GM21737 (cell line): ENCODE results near the gene FOXA1.

Source experiments
- ATAC-seq: cut with Tn5 transposase; IDR thresholded peaks from one replicate; pipeline ENCODE4 v1.9.1; 2021; ENCODE audit warnings: mild to moderate bottlenecking, moderate library complexity; ENCODE audit not compliant: unreplicated experiment

The FOXA1 gene

DNA sequence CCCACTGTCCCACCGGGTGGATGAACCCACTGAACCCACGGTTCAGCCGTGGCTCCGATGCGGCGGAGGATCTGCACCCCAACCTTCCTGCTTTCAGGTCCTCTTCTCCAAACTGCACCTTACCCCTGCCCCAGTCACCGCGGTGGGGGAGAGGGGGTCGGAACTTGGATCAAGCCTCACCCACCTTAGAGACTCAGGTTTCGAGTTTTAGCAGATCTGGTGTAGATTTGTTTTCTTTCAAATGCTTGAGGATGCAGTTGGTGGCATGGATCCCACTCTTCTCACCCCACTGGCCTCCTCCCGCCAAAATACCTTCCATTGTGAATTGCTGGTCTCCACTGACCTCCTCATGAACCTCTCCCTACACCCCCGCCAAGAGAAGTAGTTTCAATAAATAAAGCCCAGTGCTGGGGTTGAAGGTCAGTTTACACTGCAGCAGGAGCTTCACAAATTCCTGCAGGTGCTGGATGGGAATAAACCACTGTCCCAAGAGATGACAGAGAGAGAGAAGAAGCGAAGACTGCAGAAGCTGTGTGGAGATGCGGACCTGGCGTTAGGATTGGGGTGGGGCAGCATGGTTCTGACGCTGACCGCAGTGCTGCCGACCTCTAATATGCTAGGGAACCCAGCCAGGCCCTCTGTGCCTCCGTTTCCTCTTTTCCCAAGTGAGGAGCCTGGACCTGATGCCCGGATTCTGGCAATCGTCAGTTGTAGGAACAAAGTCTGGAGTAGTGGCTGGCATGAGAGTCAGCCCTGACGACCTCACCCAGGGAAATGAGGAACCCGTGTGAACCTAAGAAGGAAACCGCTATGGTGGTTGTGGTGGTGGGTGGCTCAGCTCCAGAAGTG lies 7.8 kb upstream of the FOXA1 start:
- ATAC-seq = no peak

DNA sequence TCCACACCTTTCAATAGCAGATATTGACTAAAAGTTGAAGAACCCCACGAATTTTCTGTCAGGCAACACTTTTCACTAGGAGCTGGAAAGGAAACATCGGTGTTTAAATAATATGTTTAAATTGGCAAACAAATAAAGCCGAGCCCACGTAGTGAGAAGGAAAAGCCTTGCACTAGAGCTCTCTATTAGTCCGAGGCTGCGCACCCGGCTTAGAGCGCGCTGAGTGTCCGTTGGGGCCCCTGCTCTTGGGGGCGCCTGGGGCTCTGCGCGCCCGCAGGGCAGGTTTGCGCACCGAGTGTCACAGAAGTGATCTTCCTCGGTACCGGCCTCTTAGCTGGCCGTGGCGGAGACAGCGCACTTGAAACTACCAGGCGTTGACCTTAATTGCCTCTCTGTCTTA lies 6.8 kb upstream of the FOXA1 start:
- no peak for ATAC-seq

DNA sequence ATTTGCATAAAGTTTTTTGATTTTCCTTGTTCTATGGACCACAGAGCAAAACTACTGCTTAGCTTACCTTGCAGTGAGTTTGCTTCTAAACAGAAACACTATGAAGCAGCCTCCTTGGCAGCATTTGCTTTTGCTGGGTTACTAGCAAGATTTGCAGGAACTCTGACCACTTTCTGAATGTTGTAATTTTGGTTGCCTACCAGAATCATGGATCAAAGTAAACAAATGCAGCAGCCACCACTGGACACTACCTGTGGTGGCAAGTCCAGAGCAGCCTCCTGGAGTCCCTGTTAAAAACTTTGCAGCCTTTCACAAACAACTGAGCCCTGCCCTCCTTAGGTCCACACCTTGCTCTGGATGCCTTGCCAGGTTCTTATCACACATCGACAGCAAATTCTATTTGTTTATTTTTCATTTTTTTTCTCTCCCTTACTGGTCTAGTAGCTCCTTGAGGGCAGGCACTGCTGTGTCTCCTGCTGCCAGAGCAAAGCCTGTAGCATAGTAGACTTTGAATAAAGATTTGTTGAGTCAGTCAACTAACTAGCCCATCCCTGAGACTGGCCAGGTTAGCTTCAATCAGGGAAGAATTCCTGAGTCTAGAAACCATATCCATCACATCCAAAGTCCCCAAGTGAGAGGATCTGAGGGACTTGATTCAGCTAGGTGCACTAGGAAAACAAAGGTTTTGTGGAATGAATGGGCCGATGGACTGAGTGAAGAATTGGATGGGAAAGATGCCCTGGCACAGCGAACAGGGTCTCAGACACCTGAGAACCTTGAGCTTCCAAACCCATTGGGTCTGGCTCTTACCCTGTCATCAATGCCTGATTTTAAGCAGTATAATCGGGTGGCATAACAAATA lies 6.1 kb upstream of the FOXA1 start:
- ATAC-seq = no peak

DNA sequence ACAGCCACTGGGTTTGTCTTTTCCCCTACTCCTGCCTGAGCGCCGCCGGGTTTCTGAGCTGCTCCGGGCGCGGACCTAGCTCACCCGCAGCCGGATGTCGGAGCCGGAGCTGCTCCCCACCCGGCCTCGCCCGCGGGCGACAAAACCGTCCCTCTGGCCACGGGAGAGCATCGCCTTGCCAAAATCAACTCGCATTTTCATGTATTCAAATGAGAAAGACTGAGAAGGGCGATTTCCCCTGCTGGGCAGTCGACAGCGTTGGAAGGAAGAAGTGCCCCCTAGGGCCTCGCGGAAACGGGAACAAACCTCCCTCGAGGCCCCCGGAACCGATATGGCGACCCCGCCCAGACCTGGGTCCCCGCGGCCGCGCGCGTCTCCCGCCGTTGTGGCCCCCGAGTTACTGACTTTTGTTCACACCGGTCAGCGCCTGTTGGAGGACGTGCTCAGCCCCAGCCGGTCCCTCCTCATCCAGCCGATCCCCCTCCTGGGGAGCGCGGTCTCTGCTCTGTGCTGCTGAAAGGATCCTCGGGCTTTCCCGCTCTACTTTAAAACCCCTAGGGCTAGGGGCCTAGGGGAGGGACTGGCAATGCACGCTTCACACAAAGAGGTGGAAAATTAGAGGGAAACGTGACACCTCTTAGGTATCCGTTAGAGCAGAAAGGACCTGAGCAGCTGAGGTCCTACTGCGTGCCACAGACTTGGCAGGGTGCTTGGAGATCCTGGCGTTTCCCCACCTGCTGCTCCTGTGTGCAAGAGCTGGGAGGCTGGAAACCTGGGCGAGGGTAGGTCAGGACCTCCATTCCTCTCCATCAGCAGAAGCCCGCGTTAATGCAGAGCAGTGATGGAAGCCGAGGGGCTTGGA lies 4.7 kb upstream of the FOXA1 start:
- ATAC-seq = no peak

DNA sequence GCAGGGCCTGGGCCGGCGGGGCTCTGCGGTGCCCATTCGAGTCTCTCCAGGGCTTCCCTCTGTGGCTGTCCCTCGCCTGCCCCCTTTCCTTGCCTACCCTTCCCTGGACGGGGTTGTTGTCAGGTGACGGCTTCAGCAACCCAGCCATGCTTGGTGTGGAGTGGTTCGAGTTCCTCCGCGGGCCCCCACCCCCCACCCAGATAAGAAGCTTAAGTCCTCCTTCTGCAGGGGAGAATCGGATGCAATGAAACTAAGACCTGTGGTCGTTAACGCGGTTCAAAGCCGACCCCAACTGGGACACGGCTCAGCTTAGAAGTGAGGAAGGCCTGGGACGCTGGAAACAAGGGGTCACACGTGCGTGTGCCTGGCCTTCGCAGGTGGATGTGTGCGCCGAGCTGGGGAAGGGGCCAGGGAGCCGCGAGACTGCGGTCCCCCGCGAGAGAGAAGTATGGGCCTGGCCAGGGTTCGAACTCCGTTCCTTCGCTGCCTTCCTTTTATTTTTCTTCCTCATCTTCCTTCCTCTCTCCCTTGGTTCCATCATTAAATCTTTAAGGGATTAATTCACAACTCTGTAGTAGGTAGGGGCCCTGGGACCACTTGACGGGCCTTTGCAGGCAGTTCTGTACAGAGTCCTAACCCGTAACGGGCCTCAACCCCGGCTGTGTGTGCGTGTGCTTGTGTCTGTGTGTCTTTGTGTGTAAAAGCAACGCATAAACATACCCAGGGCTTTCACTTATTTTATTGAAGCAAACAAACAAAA lies 3.9 kb upstream of the FOXA1 start:
- no peak for ATAC-seq

DNA sequence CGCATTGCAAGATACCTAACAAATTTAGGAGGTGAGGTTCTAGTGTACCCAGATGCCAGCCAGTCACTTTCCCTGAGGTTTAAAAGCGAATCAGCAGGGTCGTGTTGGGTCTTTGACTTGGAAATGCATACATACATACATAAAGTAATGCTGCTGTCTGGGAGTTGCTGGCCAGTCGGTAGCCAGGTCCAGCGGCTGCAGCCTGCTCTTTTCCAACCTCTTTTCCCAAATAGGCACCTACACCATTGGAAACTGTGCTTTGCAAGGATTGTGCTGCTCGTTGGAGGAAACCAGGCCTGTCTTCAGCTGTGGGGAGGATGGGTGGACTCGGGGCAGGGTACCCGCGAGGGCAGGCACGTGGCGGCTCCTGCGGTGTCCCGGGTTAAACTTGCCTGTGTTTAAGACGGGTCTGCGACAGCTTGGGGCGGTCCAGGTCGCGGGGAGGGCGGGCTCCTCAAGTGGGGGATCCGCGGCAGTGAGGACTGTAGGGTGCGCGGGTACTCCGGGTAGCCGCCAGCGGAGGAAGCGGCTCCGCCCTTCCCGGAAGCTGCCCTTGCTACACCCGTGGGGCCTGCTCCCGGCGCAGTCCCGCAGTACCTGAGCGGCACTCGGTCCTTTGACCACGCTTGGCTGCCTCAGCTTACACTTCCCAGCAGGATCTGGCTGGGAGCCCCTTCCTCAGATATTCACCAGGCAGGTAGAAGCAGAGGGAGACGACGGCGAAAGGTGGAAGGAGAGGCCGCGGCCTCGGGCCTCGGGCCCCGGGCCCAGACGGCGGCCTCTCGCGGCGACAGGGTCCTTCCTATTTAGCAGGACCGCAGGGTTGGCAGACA lies 3.1 kb upstream of the FOXA1 start:
- no peak for ATAC-seq

DNA sequence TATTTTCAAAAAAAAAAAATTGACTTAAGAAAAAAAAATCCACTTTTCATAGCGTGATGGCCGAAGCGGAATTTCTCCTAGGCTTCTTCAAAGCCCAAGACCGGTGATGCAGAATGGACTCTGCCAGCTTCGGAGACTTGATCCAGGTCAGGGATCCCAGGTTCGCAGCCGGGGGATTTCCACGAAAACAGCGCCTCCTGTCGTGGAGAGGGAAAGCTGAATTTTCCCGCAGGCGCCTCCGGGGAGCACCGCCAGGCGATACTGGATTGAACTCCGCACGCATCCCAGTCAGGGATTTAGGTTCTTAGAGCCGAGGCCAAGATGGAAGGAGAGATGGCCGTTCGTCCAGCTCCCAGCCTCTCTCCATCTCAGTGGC lies 2.5 kb upstream of the FOXA1 start:
- no peak for ATAC-seq

DNA sequence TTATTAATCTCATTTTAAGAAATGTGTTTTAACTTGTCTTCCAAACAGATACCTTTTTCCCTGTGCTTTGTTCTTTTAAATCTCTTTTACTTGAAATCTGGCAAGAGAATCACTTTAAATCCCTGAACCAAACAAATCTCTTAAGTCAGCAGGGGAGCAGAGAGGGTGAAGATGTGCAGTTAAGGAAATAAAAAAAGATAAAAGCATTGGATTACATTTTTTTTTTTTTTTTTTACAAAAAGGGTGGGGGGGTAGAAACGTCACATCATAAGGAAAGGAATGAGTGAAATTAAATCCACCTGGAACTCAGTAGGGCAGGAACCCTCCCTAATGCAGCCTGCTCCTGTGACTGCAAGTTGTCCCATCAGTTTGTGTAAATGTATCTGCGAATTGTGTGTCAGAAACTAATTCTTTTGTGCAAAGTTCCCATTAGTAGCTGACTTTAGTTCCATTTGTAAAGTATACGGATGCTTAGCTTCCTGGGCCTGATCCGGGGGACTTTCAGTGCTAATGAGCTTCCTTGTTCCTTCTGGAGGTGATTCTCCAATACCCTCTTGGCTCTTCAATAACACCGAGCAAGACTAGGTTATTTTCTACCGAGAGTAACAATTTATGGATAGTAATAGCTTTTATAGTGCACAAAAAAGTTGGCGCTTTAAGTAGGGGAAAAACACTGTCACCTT lies 1.9 kb upstream of the FOXA1 start:
- no peak for ATAC-seq

DNA sequence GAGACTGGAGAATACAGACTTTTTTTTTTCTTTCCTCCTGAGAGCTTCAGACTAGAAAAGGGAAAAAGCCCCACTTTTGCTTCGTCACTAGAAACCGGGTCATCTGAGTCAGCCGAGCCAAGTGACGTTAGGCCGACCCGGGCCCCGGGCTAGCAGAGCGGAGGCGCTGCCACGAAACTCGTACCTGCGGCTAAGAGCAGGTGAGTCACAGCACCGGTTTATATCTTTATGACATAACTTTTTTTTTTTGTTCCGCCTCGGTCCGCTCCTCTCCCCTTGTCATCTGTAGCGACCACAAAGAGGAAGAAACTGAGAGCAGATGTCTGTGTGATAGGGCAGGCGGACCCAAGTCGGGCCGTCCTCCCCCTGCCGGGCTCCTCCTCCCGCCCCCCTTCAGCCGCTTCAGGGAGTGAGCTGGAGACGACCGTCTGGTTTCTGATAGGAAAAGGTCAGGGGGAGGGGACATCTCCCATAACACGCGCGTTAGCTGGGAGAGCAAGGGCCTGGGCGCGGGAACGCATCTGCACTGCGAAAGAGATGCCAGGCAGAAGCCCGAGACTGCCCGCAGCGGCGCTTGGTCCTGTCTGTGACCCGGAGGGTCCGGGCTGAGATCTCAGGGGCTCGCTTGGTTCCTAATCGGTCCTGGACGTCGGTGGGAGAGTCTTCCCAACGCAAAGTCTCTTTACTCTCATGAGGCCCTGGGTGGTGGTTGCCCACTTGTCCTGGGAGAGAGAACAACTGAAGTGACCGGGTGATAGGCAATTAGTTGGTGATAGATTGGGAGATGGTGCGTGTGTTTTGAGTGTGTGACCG lies 966 bp upstream of the FOXA1 start:
- ATAC-seq = no peak

DNA sequence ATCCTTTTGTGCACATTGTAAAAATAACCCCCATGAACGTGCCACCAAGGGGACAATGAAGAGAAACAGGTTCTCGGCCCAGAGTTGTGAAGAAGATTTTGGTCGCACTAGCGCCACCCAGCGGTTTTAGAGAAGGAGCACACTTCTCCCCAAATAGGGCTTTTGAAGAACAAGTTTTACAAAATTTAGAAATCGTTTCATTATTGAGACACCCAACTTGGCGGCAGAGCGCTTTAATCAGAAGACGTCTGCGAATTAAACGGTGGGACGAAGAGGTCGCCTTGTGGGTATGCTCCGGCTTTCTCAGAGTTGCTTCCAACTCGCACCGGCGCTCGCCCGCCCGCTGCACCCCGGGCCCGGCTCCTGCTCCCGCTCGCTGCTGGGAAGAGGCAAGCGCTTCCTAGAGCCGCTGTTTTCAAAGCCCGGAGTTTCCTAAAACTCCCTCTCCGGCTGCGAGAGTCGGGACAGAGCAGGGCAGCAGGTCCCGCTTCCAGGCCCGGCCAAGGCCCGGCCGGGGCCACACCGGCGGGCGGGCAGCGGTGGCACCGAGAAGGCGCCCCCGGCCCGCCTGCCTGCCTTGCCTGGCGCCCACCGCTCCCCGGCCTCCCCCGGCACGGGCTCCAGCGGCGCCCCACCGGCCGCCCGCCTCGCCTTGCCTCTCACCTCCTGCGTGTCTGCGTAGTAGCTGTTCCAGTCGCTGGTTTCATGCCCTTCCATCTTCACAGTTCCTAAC lies 645 bp downstream of the FOXA1 start:
- no peak for ATAC-seq

DNA sequence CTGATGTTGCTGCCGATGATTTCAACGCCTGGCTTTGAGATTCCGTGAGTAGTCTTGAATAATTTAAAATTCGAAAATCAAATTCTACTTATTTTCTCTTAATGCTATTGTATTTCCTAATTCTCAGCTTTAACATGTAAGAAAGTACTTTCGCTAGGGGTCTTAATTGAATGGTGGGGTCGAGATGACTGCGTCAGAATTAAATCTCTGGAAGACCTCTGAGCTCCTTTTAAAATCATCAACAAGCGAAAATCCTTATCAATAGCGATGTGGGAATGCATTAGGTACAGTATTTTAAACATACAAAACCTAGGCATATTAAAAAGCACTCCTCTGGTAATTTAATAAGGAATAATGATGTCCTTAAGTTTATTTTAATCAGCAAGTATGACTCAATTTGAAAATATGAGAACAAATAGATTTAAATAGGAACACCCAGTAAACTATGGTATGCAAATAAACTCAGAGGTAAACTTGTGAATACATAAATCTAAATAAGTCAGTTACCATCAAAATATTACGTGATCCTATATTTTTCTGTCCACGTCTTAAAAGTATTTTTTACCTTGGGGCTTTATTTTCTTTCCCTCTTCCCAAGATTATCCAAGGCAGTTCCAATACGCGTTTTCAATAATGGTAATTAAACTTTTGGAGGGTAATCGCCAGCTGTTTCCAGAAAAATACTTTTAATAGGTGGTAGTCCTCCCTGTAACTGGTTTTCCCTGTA lies 1.4 kb downstream of the FOXA1 start:
- ATAC-seq = no peak

DNA sequence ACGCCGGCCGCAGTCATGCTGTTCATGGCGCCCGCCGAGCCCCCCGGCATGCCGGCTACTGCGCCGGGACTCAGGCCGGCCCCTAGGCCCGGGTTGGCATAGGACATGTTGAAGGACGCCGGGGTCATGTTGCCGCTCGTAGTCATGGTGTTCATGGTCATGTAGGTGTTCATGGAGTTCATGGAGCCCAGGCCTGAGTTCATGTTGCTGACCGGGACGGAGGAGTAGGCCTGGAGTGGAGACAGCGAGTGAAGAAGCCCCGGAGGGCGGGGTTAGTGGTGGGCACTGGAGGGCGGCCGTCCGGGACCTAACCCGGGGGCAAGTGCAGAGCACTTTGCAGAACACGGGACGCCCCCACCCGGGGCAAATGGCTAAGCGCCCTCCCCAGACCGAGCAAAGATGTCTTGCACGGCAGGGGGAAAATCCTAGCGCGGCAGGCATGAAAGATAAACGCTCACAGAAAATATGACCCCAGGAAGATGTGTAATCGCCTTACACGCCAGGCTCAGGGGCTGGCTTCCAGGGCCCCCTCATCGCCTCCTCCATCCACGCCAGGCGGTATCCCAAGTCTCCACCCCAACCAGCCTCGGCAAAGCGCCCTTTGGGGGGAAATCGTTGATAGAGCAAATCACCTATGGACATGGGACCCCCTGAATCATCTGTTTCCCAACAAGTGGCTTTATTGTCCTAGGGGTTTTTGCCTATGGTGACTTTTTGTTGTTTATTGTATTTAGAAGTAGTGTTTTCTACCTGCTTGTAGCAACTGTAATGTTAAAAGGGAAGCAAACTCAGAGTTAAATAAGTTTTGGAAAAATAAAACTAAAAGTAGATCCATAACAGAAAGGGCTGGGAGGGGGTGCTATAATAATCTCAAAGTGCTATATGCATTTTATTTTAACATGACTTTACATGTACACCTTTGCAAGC lies 2.3 kb downstream of the FOXA1 start:
- ATAC-seq = no peak

DNA sequence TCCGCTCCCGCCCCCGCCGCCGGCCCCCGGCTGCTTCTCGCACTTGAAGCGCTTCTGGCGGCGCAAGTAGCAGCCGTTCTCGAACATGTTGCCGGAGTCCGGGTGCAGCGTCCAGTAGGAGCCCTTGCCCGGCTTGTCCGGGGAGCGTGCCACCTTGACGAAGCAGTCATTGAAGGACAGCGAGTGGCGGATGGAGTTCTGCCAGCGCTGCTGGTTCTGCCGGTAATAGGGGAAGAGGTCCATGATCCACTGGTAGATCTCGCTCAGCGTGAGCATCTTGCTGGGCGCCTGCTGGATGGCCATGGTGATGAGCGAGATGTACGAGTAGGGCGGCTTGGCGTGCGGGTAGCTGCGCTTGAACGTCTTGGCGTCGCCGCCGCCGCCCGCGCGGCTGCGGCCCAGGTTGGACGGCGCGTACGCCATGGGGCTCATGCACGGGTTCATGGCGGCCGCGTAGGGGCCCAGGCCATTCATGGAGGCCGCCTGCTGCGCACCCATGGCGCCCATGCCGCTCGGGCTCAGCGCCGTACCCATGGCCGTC lies 3.0 kb downstream of the FOXA1 start:
- ATAC-seq = no peak

DNA sequence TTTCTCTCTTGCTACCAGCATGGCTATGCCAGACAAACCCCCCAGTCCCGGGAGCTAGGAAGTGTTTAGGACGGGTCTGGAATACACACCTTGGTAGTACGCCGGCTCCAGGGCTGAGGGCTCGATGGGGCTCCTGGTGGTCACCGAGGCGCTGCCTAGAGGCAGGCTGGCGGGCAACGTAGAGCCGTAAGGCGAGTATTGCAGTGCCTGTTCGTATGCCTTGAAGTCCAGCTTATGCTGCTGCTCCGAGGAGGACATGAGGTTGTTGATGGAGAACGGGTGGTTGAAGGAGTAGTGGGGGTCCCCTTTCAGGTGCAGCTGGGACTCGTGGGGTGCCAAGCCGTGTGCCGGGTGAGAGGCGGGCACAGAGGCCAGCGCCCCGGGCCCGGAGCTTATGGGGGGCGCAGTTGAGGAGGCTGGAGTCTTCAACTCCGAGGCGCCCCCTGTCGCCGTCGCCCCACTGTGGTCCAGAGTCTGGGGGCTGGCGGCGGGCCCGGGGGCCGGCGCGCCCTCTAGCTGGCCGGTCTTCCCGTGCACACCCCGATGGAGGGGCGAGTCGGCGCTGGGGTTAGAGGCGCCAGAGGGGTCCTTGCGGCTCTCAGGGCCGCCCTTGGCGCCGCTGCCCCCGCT lies 3.6 kb downstream of the FOXA1 start:
- no peak for ATAC-seq
